Measurements from ENCODE around the gene TRPC3.
"Not testable (repeated sequence)": the region's sequence is repeated elsewhere in the genome, so short reads cannot be mapped to it uniquely, and the experiment has no call there.

TRPC3 gene

DNA sequence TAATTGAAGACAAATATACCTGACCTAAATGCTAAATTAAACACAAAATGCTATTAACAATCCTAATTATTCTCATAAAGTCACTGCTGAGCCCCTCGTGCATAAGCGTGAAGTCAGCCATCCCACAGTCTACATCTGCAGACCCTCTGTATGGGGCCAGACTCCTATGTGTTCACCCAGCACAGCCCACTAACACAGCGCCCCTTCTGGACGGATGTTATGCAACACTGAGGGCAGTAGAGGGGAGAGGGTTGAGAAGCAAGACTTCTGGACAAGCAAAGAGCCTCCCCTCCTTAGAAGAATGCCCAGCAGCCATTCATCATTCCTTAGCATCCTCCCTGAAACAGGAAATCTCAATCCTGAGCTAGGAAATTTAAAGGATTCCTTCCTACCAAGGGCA lies 7.9 kb downstream of the TRPC3 start:
- no peak for DNase-seq

DNA sequence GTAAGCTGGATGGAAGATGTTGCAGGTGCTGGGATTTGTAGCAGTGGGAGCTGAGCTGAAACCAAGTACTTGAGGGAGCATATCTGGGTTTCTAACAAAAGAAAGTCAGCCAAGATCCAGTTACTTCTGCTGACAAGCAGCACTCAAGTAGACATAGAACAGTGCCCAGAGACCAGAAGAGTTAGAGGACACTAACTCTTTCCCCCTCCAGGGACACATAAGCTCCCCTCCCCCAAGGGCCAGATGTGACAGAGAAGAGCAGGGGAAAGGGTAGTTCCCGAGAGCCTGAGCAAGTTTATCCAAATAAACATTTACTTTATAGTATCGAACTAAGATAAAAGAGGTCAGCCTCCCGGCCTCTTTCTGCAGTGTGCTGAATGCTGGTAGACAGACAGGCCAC lies 12.2 kb downstream of the TRPC3 start:
- DNase-seq: no peak

DNA sequence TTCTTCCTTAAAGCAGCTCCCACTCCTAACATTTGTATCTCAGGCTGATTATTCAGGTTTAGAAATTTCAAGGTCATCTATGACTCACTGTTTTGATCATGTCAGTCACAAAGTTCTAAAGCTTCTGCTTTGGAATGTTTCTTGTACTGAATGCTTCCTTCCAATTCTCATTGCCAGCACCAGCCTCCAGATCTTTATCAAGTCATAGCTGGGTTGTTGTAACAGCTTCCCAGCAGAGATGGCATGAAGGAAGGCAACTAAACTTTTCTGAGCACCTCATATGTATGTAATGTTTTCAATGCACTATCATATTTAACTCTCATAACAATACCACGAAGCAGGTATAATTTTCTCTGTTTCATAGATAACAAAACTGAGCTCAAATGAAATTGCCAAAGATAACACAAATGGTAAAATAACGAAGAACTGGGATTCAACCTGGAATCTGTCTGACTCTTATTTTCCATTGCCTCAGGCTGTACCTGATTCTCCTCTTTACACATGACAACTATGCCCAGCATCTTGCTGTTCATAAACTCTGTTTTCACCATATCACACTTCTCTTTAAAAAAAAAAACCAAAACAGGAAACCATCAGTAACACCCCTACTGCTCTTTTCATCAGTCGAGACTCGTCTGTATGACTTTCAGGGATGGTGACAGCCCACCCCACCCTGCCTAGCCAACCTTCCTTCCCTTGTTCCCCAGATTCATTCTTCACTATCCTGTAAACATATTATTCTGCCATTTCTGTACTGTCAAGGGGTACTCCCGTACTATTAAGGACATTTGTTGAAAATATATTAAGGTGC lies 13.4 kb downstream of the TRPC3 start:
- no peak for DNase-seq

DNA sequence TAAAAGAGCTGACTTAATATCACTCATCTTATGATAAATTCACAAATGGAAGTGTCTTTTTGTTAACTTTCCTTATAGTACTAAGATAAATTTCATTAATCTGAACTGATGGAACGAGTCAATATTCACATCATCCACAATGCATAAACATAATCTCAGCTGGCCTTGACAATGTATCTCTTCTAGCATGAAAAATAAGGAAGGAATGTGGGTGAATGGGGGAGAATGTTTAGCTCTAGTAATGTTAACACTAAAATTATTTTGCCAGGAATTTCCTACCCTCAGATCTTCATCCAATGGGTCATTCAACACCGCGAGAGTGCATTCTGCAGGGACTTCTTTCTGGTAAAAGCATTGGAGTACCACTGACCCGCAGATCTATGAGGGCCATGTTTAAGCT lies 15.8 kb downstream of the TRPC3 start:
- no peak for DNase-seq

DNA sequence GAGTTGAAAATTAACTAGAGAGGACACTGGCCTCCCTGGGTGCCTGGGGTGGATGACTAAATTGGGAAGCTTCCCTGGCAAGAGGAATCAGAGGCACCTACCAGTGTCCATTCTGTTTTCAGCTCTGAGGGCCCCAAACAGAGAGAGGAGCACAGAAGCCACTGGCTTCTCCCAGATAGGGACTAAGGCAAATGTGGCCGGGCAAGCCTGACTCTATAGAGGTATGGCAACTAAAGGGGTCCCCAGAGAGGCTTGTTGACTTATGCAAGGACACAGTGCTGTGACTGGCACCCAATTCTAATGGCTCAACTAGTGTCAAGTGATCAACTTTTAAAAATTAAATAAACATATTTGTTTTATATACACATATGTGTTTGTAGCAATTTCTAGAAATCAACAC lies 17.2 kb downstream of the TRPC3 start:
- no peak for DNase-seq

DNA sequence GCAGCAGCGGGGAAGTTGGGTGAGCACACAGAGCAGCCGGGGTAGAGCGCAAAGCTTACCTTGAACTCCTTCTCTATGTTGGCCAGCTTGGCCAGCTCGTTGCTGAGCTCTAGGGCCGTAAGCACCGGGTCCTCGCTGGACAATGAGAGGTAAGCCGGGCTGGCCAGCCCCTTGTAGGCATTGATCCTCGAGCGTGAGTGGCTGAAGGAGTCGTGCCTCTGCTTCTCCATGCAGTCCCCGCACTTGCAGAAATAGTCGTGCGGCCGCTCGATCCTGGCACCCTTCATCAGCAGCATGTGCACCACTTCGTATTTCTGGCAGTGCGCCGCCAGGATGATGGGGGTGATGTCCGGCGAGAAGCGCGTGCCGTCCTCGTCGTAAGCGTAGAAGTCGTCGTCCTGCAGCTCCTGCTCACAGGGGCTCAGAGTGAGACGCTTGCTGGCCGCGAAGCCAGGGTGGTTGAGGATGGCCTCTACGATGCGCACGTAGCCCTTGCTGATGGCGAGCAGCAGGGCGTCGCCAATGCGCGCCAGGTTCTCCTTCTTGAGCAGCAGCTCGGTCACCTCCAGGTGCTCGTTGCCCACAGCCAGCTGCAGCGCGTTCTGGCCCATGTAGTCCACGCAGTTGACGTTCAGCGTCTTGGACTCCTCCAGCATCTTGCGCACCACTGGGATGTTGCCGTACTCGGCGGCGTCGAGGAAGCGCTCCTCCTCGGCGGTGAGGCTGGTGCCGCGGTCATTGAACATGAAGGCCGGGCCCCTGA lies 19.5 kb downstream of the TRPC3 start:
- no peak for DNase-seq

DNA sequence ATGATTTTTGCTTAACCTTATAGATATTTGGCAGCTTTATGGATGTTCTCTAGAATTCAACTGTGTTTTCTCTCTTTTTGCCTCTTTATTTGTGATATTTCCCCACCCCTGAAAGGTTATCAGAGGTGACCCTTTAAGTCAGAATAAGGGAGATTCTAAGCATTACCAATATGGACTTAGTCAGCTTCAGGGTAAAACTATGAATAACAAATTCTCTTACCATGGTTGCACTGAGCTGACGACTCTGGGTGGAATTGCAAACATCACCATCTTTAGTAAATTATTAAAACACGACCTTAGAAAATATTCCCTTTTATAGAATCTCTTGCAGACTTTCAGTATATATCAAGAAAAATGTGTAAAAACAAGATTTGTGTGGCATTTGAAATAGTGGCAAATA lies 21.6 kb downstream of the TRPC3 start:
- no peak for DNase-seq

DNA sequence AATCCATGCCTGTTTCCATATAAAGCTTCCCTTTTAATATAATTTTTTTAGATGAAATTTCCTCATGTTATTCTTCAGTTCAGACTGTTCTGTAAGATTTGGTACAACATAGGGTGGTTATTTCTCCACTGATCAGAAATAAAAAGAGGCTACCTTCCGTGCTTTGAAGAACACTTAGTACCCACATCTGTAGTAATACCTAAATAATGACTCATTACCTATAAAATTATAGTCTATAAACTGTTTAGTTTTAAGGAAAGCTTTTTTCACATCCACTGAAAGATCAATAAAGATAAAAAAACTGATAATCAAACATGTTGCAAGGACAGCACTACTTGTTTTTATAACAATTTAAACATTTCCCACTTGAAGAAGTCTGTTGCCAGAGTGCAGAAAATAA lies 23.9 kb downstream of the TRPC3 start:
- no peak for DNase-seq

DNA sequence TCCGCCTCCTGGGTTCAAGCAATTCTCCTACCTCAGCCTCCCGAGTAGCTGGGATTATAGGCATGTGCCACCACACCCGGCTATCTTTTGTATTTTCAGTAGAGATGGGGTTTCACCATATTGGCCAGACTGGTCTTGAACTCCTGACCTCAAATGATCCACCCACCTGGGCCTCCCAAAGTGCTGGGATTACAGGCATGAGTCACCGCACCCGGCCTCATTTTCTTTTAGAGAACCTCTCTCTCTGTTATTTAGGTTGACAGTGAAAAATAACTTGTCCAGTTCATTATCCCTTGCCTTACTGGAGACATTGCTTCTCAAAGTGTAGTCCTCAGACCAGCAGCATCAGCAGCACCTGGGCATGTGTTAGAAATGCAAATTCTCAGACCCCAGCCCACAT lies 25.4 kb downstream of the TRPC3 start:
- DNase-seq: not testable (repeated sequence)

DNA sequence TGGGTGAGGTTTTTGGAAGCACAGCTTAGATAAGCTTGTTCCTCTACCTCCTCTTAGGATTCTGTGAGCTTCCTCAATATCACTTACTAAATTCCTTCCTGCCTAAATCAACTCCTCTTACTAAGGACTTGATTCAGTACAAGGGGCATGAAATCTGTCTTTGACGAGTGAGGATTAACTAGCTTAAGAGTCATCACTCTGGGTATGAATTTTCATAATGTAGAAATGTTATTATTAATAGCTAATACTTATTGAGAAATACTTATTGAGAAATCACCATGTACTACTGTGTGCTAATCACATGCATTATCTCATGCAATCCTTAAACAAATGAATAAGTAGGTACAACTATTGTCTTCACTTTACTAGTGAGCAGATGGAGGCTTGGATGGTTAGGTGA lies 28.6 kb downstream of the TRPC3 start:
- no peak for DNase-seq

DNA sequence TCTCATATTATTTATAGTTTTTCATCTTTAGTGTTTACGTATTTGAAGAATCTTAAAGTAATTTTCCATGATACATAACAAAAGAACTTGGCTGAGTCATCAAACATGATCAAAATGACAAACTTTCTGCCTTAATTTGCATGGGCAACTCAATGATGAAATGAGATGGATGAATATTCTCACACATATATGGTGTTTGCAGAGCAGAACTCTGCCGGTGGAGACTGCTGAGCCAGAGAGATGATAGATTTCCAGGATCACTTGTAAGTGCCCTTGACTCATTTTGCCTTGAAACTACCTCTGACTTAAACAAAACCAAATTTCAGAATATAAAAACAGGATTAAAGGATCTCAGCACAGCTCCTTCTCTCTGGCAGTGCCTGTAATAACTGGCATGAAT lies 38.2 kb downstream of the TRPC3 start:
- DNase-seq: no peak

DNA sequence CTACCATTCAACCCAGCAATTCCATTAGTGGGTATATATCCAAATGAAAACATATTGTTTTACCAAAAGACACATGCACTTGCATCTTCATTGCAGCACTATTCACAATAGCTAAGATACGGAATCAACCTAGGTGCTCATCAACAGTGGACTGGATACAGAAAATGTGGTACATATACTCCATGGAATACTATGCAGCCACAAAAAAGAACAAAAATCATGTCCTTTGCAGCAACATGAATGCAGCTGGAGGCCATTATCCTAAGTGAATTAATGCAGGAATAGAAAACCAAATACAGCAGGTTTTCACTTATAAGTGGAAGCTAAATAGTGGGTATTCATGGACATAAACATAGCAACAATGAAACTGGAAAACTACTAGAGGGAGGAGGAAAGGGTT lies 43.5 kb downstream of the TRPC3 start:
- DNase-seq: no peak

DNA sequence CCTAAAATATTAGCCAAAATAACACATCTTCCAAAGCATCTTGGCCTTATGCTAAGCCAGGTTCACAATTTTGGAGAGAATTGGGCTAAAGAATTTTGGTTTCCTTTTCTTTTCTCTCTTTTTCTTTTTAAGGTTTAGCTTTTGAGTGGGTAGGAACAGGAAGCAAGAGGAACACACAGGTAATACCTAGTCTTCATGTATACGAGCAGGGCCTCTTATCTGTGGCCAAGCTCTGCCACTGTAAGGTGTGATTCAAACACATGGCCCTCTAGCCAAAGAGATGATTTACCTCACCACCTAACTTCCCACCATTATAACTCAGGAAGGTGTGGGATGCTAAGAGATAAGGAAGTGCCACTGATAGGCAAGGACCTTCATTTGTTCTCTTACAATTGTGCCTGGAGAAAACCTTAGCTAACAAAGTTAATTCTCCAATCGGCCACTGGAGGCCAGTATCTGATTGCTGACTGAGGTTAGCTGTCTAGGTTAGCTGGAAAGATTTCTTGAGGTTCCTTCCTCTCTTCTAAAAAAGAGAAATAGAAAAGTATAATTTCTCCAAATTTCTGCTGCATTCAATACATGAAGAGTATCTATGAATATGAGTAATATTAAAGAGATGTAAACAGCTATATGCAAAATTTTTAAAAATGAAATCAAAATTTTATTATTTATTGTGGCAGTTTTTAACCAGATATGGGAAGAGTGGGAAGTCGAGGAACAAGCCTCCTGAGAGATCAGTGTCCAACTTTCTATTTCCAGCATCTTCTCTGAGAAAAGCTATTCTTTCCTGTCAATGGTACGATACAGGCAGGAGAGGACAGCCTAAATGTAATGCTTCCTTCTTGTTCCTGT lies 51.5 kb downstream of the TRPC3 start:
- no peak for DNase-seq

DNA sequence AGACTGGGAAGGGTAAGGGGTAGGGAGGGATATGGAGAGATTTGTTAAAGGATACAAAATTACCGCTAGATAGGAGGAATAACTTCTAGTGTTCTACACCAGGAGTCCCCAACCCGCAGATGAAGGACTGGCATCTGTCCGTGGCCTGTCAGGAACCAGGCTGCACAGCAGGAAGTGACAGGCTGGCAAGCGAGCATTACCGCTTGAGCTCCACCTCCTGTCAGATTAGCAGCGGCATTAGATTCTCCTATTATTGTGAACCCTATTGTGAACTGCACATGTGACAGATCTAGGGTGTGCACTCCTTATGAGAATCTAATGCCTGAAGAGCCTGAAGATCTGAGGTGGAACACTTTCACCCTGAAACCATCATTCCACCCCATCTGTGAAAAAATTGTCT lies 53.7 kb downstream of the TRPC3 start:
- DNase-seq: peak; percentile 16

DNA sequence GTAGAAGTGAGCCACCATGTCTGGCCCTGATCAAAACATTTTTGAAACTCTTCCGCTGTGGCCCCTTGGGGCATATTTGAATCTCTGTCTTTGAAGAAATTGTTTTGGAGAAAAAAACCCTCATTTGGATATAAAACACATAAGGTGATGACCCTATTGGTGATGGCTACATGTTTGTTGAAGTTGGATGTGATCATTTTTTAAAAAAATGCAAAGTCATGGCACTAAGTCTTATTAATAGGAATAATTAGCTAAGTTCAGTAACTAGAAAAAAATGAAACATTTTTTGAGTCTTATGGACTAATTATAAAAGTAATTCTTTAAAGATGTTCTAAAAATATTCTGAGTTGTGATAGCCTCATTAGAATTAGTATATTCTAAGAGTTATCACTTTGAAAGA lies 63.7 kb downstream of the TRPC3 start:
- no peak for DNase-seq

DNA sequence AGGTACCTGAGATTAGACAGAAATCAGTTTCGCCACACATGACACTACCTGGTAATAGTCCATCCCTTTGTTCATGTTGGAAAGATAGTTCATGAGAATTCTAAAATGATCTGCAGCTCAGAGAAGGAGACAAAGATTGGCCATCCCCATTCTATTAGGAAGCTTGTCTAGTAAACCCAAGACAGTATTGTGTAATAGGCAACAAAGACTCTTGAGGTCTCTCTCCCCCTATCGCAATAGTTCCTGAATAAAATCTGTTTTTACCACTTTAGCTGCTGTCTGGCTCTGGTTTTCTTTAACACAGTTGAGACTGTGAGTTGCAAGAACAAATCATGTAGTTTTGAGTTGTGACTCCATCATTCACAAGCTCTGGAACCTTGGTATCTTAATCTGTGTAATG lies 66.7 kb downstream of the TRPC3 start:
- no peak for DNase-seq

DNA sequence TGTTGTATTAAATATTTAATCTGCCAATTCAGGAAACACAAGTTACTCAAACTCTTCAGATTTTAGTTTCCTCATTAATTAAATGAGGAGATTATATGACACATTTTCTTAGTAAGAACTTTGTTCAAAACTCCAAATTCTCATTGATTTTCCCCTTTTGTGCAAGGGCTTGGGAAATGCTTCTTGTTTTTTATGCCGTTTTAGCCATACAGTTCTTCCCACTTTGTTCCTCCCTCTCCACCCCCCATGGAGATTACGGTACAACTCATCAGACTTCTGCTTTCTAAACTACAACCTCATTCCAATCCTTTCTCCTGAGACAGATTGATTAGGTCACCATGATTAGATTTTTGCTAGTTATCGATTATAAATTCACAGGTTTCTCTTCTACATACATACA lies 70.7 kb downstream of the TRPC3 start:
- no peak for DNase-seq

DNA sequence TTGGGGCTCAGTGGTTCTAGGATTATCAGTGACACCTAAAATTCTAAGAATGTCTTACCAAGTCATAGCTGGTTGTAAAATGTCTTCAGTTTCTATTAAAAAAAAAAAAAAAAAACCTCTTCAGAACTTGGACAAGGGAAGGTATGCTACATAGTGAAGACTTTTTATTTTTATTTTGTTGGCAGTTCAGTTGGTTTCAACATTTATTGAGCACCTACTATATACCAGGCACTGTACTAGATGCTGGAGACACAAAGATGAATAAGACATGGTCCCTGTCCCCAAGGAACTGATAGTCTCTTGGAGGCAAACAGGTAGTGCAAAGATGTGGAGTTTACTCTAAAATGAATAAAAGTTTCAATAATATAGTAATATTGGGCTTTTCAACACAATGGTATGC lies 72.7 kb downstream of the TRPC3 start:
- DNase-seq: no peak

DNA sequence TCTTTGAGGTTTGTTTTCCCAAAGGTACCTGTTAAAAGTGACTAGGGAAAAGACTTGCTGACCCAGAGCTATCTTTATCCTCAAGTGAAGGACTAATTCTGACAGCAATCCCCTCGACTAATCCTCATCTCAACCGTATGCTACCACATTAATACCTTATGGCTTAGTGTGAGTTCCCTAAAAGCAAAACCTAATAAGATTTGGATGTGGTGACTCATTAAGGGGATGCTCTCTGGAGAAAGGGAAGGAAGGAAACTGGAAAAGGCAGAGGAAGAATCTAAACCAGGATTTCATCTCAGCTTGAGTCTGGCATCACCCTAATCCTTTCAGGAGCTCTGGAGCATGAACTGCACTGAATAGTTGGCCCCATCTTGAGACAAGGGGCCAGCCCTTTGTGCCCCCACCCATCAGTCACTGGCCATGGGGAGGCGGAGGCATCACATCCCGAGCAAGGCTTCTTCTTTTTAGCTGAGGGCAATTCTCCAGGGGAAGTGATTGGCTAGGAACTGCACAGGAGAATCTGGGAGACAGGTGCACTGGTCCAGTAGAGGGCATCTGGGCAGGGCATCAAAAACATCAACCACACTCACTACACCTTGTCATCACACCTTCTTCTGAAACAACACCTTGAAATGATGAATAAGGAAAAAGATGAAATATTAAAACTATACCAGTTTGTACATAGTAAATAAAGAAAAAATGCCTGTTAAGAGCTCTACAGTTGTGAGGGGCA lies 74.7 kb downstream of the TRPC3 start:
- DNase-seq: peak; percentile 67

DNA sequence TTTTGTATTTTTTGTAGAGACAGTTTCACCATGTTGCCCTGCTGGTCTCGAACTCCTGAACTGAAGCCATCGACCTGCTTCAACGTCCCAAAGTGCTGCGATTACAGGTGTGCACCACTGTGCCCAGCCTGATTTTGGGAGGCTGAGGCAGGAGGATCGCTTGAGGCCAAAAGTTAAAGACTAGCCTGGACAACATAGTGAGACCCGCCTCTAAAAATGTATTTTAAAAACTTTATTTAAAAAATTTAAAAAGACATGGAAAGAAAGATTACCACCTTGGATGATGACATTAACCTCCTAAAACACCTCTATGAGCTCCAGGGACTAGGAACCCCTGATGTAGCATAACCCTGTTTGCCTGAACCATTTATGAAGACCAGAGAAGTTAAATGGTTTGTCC lies 75.8 kb downstream of the TRPC3 start:
- no peak for DNase-seq

DNA sequence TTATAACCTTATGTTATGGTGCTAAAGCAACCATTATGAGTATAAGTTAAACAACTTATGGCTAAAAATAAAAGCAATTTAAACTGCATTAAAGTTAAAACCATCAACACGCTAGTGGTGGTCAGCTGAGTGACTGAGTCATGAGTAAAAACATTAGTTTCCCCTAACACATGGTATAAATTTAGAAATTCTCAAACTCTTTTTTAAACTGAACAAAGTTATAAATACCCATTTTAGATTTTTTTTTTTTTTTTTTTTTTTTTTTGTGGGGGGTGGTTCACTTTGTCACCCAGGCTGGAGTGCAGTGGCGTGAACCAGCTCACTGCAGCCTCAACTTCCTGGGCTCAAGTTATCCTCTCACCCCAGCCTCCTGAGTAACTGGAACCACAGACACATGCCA lies 76.2 kb downstream of the TRPC3 start:
- no peak for DNase-seq

DNA sequence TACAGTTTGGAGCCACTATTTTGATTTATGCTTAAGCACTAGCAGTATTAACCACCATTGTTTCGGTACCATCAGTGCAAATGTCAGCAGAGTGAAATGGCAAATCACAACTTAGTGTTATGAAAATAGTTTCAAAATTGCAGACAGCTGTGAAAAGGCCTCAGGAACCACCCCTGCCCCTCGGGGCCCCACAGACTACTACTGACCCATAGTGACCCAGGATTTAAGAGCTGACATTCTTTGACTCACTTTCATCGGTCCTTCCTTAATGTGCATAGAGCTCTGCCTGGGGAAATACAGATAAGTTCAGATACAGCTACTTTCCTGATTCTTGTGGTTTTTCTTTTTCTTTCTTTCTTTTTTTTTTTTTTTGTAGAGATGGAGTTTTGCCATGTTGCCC lies 78.3 kb downstream of the TRPC3 start:
- DNase-seq: no peak

Measured in NCI-H524 treated with DMSO at 0.1 percent for 48 hours (cell line).